C4-2B (cell line): ENCODE results near the gene ANKRD2.

ENCODE experiments used
- CTCF ChIP-seq: fragments of 450-650 bp; conservative IDR thresholded peaks from 2 replicates; pipeline ENCODE4 v1.5.1; 2017; ENCODE audit warnings: mild to moderate bottlenecking
- ZFX ChIP-seq: fragments of 450-650 bp; IDR thresholded peaks from 2 replicates; pipeline ENCODE4 v1.6.1; 2017

DNA sequence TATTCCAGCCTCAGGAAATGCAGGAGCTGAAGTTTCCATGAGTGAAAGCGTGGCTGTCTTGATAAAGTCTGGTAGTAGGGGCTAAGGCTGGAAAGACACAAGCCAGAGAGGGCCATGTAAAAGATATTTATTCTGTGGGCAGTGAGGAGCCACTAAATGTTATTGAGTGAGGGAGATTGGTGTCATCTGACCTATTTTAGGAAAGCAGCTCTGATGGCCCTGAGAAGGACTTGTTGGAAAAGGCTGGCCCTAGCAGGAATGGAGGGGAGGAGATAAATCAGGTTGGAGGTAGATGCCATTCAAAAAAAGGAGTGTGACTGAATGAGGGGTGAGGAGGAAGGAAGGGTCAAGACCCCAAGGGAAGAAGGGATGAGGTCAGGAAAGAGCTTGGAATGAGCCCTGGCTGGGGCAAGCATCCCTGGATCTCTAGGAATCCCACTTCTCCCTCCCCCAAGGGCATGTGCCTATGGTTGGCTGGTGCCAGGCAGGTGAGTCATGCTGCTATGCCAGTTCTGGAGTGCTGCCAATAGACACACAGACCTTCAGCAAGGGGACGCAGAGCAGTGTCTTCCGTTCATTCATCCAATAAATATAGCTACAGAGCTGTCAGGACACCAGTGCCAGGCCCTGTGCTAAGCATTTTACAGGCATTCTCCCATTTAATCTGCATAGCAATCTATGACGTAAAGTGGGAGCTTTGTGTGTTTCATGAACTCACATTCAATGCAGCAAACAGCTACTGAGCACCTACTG is 2.0 kb downstream of the ANKRD2 start:
- no peak for TF ChIP-seq CTCF
- no peak for TF ChIP-seq ZFX
